ENCODE measurements around the gene RNF13.

The RNF13 gene

GRCh38 chr3:149781741-149782140 lies 31.3 kb upstream of the RNF13 start:
- in situ Hi-C loops (cut with MboI; ENCODE audit: low sequenced_read_pairs, unreplicated experiment), result no loop called here
- TF ChIP-seq, protein P1, sequence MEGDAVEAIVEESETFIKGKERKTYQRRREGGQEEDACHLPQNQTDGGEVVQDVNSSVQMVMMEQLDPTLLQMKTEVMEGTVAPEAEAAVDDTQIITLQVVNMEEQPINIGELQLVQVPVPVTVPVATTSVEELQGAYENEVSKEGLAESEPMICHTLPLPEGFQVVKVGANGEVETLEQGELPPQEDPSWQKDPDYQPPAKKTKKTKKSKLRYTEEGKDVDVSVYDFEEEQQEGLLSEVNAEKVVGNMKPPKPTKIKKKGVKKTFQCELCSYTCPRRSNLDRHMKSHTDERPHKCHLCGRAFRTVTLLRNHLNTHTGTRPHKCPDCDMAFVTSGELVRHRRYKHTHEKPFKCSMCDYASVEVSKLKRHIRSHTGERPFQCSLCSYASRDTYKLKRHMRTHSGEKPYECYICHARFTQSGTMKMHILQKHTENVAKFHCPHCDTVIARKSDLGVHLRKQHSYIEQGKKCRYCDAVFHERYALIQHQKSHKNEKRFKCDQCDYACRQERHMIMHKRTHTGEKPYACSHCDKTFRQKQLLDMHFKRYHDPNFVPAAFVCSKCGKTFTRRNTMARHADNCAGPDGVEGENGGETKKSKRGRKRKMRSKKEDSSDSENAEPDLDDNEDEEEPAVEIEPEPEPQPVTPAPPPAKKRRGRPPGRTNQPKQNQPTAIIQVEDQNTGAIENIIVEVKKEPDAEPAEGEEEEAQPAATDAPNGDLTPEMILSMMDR (IDR thresholded peaks at IDR 0.05; ENCODE audit: borderline replicate concordance, control extremely low read depth, extremely low read depth, insufficient read depth, missing control alignments), result no peak
- no peak for DNase-seq (ENCODE audit: low spot score)

DNA sequence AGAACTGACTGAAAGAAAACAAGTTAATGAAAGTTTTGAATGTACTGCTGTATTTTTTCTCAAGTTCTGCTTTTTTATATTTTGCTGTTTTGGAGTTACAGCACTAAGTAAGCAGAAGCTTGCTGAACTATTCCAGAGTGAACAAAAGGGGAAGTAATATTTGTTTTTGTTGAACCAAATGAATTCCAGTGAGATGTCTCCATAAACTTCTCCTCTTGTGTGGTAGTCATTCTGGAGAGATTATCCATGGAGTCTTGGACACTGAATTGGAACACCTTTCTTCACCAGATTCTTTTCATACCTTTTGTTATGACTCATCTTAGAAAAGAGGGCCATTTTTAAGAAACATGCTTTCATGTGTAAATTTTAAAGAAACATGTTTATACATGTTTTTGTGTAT lies 29.4 kb upstream of the RNF13 start:
- in situ Hi-C loops (cut with MboI; ENCODE audit: low sequenced_read_pairs, unreplicated experiment), result no loop called here
- TF ChIP-seq, protein P1 (IDR thresholded peaks at IDR 0.05; ENCODE audit: borderline replicate concordance, control extremely low read depth, extremely low read depth, insufficient read depth, missing control alignments), result no peak
- no peak for DNase-seq (ENCODE audit: low spot score)

DNA sequence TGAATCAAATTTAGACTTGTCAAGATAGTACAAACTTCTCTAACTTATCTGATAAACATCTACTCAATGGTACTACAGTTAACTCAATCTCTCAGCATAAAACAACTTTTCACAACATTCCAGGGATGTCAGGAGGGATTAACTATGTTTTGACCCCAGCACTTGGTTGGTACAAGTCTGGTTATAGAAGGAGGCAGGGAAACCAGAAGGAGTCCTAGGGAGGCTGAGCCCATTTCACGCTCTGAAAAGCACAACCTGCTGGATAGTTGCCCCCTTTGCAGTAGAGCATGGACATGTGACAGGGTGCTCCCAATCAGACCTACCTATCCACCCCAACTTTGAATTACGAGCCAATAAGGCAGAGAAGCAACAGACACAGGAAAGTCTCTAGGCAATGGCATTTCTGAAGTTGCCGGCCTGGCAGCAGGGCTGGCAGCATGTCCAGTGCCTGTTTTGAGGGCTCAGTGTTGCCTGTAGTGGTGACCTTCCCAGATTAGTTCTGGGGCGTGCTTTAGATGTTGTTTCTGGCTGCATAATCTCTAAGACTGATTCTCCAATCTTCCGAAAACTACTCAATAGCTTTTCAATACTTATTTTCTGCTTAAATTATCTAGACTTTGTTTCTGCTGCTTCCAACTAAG lies 28.8 kb upstream of the RNF13 start:
- TF ChIP-seq, protein P1 (IDR thresholded peaks at IDR 0.05; ENCODE audit: borderline replicate concordance, control extremely low read depth, extremely low read depth, insufficient read depth, missing control alignments), result no peak
- in situ Hi-C loops (cut with MboI; ENCODE audit: low sequenced_read_pairs, unreplicated experiment), result no loop called here

GRCh38 chr3:149790268-149790667 lies 22.7 kb upstream of the RNF13 start:
- DNase-seq (ENCODE audit: low spot score), result no peak
- TF ChIP-seq, protein P1 (IDR thresholded peaks at IDR 0.05; ENCODE audit: borderline replicate concordance, control extremely low read depth, extremely low read depth, insufficient read depth, missing control alignments), result no peak
- in situ Hi-C loops (cut with MboI; ENCODE audit: low sequenced_read_pairs, unreplicated experiment), result no loop called here

More for the DNA sequence above, 28.8 kb upstream of the RNF13 start:
- no peak for DNase-seq (ENCODE audit: low spot score)

DNA sequence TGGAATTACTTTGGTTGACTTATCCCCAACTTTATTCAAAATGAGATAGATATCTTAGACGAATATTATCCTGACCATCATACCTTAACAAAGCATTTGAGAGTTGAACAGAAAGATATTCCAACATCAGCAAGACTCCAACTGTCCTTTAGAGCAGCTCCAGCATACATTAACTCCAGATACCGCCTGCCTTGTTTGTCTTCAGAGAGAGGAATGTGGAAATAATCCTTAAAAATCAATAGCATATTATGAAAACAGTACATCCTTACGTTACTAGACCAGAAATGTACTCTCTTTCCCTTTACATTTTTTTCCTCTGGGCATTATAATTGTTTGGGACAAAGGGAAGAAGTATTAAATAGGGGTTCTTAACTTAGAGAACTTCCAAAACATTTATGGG lies 22.3 kb upstream of the RNF13 start:
- in situ Hi-C loops (cut with MboI; ENCODE audit: low sequenced_read_pairs, unreplicated experiment), result no loop called here
- DNase-seq (ENCODE audit: low spot score), result no peak
- TF ChIP-seq, protein P1 (IDR thresholded peaks at IDR 0.05; ENCODE audit: borderline replicate concordance, control extremely low read depth, extremely low read depth, insufficient read depth, missing control alignments), result no peak

GRCh38 chr3:149792452-149793270 lies 20.4 kb upstream of the RNF13 start, which contains the start of gene ANKUB1:
Gene ANKUB1, minus strand, starts transcription at chr3:149792554. Its CDS starts 188 bp downstream, at chr3:149792366.
- no peak for DNase-seq (ENCODE audit: low spot score)
- in situ Hi-C loops (cut with MboI; ENCODE audit: low sequenced_read_pairs, unreplicated experiment), result no loop called here
- TF ChIP-seq, protein P1 (IDR thresholded peaks at IDR 0.05; ENCODE audit: borderline replicate concordance, control extremely low read depth, extremely low read depth, insufficient read depth, missing control alignments), result no peak
